Kidney tubule cell (primary cell): ENCODE measurements around the gene ADD3.
A peak's percentile ranks its signal among the peaks of the same experiment; 100 is the strongest.
"Not testable (repeated sequence)": the region's sequence is repeated elsewhere in the genome, so short reads cannot be mapped to it uniquely, and the experiment has no call there.

Experiments
- DNase-seq: peaks from one replicate; pipeline ENCODE4 v3.0.0-alpha.2; 2018; ENCODE audit warnings: low spot score

The ADD3 gene

GRCh38 chr10:110107430-110107829 is 99.6 kb downstream of the ADD3 start:
- no peak for DNase-seq

GRCh38 chr10:110107887-110108286 is 100.1 kb downstream of the ADD3 start:
- DNase-seq = no peak

GRCh38 chr10:110109511-110109910 is 101.7 kb downstream of the ADD3 start:
- DNase-seq = no peak

GRCh38 chr10:110110338-110110737 is 102.6 kb downstream of the ADD3 start:
- DNase-seq = peak; percentile 19

GRCh38 chr10:110113670-110114337 is 106.0 kb downstream of the ADD3 start:
- DNase-seq = no peak

GRCh38 chr10:110114668-110115067 is 106.9 kb downstream of the ADD3 start:
- not testable (repeated sequence) for DNase-seq

- DNase-seq = peak; percentile 19
Measured at GRCh38 chr10:110115784-110116520, 108.2 kb downstream of the ADD3 start.

GRCh38 chr10:110118891-110119621 is 111.3 kb downstream of the ADD3 start:
- no peak for DNase-seq

GRCh38 chr10:110123594-110123993 is 115.8 kb downstream of the ADD3 start:
- DNase-seq = no peak

GRCh38 chr10:110129490-110129889 is 121.7 kb downstream of the ADD3 start:
- DNase-seq = no peak

- DNase-seq = no peak
Measured at GRCh38 chr10:110134917-110135316, 127.1 kb downstream of the ADD3 start.

GRCh38 chr10:110135836-110136235 is 128.1 kb downstream of the ADD3 start:
- not testable (repeated sequence) for DNase-seq

- DNase-seq = peak; percentile 72
Measured at GRCh38 chr10:110137142-110137545, 129.4 kb downstream of the ADD3 start.

GRCh38 chr10:110138197-110138812 is 130.5 kb downstream of the ADD3 start:
- peak; percentile 68 for DNase-seq

- peak; percentile 37 for DNase-seq
Measured at GRCh38 chr10:110141185-110141584, 133.4 kb downstream of the ADD3 start.

- DNase-seq = peak; percentile 19
Measured at GRCh38 chr10:110141871-110142635, 134.3 kb downstream of the ADD3 start.

- DNase-seq = peak; percentile 9
Measured at GRCh38 chr10:110142965-110143364, 135.2 kb downstream of the ADD3 start.

- no peak for DNase-seq
Measured at GRCh38 chr10:110144507-110144906, 136.7 kb downstream of the ADD3 start.

- peak; percentile 58 for DNase-seq
Measured at GRCh38 chr10:110147961-110148360, 140.2 kb downstream of the ADD3 start.

- DNase-seq = no peak
Measured at GRCh38 chr10:110149259-110149658, 141.5 kb downstream of the ADD3 start.

GRCh38 chr10:110150046-110150445 is 142.3 kb downstream of the ADD3 start:
- no peak for DNase-seq

- DNase-seq = no peak
Measured at GRCh38 chr10:110150981-110151380, 143.2 kb downstream of the ADD3 start.
